ENCODE measurements around the gene LYL1.

Gene LYL1

DNA sequence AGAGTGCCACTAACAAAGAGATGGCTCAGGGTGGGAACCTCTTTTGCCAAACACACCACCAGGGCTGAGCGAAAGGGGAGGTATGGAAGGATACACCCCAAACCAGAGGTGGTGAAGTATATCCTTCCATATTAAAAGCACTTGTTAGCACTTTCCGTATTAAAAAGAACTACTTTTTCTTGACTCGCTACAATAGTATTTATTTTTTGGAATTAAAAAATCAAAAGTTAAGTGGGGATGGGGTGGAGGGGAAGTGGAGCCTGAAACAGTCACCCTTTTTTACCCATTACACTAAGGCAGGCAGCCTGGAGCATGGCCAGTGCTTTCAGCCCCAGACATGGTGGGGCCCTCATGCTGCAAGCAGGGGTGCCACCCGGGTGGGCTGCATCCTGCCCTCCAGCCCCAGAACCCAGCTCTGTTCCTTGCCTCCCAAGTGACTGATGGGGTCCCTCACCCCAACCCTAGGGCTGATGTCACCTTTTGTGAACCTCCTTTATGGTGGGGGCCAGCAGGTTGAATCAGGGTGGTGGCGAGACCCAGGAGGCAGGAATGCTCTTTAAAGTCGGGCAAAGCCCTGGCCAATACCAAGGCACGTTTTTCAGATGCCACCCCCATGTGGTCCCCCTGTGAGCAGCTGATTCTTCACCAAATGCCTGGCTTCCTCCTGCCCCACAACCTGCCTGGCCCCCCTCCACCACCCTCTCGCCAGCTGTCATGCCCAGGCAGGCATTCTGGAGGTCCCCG lies 31.0 kb downstream of the LYL1 start:
- DNase-seq: no peak

DNA sequence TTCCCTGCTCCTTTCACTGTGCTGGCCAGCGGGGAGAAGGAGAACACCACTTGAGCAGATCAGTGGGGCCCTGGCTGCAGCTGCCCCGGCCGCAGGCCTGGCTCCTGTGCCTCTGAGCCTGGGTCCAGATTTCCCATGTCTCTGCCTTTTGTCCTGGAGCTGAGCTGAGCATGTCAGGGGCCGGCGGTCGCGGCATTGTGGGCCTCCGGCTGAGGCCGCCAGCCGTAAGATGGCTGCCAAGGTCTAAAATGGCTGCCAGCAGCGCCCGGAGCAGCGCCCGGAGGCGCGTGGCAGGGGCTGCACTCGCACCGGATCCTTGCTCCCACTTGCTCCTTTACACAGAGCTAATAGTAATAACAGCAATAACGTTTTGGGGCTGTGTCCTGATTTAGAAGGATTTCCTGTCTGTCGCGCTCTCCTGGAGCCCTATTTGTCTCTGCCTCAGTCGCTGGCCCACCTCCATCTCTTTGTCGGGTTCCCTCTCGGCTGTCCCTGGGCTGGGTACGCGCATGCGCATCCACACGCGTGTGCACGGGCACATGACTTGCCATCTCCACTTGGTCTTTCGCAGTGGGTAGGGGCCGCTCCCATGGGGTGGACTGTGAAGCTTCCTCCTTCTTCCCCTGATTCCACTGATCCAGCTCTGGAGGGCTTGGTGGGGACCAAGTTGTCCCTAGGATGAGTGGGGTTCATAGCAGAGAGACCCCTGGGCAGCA lies 32.1 kb downstream of the LYL1 start:
- DNase-seq: no peak

DNA sequence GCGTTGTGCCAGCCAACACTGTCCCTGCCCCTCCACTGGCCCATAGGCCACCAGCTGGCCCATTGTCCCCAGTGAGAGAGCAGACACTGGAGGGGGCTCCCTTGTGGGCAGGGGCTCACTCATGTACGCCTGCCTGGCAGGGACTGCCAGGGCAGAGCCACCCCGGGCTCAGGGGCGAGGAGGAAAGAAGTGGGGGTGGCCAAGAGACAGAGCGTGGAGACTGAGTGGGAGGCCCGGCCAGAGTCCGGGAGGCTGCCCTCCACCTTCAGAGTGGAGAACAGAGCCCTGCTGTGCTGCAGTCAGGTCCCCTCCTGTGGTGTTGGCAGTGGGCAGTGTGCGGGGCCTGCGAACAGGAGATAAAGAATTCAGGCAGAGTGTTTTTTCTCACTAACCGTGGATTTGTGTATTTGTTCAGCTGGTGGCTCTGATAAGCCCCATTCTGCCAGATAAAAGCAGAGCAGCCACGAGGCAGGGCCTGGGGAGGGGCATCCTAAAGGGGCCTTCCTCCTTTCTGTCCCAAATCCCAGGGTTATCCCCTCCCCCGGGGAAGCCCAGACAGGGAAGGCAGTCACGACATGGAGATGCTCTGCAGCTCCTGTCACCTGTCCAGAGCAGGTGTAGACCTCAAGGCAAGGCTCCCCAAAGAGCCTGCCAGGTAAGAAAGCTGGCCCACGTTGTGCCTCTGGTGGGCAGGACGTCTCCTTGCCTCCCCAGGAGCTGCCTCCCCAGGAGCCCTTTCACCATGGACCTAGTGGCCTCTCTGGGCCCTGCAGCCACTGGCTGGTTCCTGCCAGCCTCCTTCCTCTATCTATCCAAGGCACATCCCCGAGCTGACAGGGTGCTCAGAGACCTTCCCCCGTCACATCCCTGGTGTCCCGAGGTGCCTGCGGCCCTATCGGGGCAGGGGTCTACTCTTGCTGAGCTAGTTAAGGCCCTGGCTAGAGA lies 33.0 kb downstream of the LYL1 start:
- no peak for DNase-seq

DNA sequence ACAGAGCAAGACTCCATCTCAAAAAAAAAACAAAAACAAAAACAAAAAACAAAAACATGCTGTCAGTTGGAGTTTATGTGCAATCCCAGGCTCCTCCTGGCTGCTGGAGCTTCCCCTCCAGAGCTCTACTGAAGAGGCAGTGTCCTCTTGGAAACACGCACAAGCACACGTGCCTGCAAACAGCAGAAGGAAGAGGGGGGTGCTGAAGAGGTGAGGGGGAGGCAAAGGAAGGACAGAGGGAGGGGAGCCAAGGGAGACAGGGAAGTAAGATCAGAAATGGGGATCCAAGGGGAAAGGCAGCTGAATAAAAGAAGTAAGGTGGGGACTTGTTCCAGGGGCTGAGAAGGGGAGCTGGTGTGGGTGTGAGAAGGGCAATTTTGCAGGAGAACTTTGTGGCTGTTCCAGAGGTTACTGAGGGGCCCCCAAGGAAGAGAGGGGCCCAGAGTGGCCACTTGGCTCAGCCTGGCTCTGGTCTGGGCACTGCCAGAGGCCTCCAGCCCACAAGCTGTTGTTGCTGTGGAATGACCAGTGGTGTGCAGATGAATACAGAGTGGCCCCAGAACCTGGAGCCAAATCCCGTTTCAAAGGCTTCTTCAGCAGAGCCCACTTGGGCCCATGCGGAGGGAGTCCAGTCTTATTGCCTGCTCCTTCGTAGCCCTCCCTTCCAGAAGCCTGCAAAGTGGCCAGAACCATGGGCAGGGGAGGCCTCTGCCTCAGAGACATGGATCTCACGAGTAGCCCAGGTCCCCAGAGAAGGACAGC lies 34.4 kb downstream of the LYL1 start:
- DNase-seq: no peak

DNA sequence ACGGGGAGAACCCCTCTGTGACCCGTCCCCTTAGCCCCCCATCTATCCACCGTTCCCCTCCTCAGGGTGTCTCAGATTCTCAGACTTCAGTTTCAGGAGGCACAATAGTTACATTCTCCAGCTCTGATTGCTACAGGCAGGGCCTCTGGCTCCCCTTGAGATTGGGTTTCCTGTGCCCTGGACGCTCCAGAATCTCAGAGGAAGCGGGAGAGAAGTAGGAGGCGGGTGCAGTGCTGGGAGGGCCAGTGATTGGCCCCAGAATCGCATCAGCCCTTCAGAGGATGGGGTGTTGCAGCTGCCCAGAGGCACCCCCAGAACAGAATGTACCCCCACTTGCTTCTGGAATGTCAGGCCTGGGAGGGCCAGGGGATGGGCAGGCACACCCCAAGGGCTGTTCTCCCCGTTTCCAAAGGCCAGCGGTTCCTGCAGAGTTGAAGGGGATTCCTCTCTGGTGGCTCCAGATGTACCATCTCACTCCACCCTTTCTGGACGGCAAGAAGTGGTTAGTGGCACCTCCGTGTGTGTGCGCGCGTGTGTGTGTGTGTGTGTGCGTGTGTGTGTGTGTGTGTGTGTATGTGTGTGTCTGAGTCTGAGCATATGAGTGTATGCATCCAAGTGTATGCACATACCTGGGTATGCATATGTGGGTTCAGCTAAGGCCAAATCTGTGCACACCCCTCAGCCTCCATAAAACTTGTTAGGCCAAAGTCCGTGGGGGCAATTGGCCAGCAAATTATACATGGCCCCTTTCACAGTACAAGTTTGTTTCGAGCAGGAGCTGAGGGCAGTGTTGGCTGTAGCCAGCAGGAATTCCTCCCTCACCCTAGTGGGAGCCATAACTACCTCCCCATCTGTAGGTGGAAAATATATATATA lies 35.5 kb downstream of the LYL1 start:
- no peak for DNase-seq

DNA sequence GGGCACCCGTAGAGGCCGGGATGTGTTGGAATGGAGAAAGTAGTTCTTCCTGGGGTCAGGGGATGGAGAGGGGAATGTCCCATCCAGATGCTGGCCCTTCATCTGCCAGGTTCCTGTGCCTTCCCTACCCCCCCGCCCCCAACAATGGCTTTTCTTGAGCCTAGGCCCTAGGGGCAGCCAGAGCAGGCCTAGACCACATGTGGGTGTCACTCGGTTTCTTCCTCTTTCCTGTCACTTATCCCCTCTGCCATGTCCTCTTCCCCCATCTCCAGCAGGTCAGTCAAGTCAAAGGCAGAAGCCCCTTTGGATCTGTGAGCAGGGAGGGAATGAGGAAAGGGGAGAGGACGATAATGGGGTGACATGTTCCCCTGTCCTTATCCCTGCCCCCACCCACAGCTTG lies 36.4 kb downstream of the LYL1 start:
- DNase-seq: no peak

DNA sequence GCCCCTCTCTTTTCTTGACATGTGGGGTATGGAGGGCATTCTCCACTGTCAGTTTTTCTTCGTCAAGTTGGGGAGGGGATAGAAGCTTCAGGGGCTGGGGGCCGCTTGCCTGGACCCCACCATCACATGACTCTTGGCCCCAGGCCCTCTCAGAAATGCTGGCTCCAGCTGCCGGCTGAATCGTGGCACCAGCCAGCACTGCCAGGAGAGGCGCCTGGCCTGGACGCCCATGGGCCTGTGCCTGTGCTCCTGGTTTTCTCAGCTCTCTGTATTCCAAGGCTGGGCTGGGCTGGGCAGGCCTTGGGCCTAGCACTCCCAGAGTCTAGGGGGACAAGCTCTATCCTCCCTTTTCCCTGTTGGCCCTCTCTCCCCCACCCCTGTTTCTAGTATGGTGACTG lies 38.6 kb downstream of the LYL1 start:
- no peak for DNase-seq

DNA sequence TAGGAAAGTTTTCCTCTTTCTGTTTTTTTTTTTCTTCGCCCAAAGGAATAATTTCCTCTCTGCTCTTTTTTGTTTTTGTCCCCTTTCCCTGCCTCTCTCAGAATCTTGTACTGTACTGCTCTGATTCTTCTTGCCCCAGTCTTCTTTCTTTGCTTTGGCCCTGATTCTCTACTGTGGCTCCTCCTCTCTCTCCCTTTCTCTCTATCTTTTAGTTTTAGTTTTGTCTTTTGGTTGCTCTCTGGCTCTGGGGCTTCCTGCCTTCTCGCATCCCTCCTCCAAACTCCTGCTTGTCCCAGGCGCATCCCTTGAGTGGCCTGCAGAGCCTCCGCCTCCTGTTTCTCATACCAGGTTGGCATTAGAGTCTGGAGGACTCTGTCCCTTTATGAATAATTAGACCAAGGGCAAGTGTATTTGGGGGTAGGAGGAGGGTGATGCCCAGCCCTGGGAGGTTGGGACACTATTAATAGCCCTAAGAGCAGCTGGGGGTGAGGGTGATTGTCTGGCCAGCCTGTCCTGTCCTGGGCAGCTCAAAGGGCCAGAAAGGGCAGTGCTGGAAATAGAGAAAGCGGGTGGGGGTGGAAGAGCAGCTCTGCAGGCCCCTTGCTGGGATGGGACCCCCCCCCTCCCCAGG lies 39.1 kb downstream of the LYL1 start:
- no peak for DNase-seq

DNA sequence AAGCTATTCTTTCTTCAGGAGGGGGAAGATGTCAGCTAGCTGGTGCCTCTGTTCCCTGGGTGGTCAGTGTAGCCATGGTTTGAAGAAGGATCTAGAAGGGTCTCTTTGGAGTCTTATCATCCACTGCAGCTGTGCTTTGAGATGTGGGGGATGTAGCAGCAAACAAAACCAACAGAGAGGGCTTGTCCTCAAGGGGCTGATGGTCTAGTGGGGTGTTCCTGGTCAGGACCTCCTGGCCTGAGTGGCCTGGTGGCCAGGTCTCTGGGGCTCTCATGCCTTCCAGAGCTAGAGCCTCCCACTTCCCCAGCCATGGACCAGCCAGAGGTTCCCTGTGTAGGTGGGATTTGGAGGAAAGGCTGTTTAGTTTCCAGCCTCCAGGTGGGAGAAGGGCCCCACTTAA lies 40.3 kb downstream of the LYL1 start:
- no peak for DNase-seq

DNA sequence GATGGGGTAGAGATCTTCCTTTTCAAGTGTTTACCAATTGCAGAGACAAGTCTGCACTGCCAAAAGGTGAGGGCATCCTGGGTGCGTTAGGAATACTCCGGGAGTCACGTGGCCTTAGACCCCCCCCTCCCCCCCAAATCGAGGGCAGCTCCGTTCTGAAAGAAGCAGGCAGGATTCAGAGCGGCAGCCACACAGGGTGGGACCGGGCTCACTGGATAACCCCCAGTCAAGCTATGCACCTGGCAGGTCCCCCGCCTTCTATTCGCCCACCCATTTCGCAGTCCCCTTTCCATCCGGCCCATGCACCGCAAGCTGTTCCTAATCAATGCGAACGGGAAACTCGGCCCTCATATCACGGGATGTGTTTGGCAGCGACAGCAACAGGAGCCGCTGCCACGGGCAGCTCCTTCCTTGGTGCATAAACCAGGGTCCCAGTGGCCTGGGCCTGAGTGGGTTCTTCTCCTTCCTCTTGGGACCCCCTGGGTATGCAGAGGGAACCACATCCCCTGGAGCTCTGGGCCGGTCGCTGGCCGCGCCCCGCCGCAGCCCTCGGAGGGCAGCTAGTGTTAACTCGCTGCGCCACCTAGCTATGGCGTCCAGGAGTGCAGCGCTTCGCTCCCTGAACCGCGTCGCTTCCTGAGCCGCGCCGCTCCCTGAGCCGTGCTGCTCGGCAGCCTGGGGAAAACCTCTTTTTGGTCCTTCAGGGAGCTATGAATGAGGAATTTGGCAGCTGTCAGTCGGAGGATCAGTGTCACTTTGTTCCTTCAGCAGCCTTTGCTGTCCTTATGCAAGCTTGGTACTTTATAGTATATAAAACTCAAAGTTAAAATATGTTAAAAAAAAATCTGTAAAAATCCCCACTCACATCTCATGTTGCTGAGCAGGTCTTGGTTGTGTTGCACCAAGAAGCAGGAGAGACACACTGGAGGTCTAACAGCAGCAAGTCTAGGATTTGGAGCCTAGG lies 41.4 kb downstream of the LYL1 start:
- peak; percentile 86 for DNase-seq

DNA sequence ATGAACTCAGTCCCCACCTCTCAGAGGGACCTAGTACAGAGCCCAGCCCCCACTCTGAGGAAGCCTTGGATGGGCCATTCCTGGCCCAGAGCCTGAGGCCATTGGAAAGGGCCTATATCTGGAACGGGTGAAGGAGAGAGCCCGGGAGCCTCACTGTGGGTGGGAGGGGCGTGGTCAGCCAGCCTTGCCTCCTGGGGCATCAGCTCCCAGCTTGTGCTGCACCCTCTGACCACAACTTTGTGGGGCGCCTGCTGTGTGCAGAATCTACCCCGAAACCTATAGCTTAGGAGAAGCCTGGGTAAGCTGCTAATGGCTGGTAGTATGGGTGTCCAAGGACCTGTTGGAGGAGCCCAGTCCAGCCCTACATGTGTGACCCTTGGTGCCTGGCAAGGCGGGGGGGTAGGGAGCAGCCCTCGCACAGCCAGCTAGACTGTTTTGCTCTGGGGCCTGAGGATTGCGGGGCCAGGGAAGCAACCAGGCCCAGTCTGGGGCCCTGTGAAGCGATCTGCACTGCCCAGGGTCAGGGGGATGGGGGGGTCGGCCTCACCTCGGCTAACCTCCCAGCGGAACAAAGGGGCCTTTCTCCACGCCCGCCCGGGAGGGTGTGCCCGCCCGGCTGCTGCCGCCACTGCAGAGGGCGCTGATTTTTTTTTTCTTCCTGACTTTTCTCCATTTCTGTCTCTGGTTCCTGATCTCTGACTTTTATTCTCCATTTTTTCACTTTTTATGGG lies 42.3 kb downstream of the LYL1 start:
- DNase-seq: peak; percentile 74

DNA sequence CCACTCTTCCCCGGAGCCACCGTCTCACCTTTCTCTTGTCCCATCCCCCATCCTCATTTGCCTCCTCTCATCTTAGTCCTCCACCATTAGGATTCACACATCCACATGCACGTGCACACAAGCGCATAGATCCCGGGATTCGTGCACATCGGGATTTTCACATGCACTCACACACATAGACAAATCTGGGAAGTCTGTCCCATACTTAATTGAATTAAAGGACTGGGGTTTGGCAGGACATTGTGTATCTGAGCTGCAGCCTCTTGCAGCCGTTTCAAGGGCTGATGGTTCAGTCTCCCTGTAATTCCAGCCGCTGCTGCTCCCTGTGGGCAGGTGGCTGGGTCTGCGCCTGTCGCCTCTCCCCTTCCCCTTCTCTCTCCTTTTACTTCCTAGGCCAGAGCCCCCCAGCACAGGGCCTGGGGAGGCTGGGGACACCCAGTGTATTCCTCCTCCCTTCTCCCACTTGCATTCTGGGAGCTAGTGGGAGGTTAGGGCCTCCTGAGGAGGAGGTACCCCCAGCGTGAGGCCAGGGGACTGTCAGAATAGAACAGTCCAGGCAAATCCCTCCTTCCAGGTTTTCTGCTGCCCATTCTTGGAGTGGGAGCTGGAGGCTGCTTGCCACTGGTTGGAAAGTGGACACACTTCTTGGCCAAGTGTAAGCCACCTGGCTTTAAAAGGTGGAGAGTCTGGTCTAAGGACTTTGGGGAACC lies 43.6 kb downstream of the LYL1 start:
- no peak for DNase-seq

DNA sequence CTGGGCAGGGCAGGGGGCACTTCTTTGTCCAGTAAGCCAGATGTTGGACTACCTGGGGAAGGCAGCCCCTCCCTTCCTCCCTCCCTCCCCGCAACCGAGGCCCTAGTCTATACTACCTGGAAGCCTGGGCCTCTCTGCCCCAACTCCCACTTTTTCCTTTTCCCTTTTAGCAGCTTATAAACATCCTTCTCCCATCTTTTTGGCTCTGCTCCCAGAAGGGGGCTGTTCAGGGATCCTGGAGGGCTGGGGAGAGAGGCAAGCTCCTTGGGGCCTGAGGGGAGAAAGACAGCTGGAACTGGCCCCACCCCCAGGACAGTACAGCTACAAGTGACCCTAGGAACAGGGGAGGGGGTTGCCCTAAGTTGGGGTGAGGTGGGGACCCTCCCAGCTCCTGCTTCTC lies 44.9 kb downstream of the LYL1 start:
- DNase-seq: no peak

DNA sequence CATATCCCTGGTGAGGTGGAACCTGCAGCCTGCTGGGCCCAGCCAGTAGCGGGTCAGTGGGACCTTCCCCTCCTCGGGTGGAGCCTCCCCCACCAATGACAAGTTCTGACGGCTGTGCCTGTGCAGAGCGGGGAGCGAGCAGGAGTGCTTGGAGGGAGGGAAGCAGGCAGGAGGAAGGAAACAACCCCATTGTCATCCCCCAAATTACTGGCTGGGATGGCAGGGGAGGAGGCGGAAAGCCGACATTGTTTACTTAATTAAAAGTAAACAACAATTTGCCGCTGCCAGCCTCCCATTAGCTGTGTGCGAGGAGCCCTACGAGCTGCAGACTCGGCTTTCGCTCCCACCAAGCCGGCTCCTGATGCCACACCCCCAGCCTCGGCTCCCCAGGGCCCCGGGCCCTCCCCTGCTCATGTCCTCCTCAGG lies 45.5 kb downstream of the LYL1 start:
- DNase-seq: no peak

DNA sequence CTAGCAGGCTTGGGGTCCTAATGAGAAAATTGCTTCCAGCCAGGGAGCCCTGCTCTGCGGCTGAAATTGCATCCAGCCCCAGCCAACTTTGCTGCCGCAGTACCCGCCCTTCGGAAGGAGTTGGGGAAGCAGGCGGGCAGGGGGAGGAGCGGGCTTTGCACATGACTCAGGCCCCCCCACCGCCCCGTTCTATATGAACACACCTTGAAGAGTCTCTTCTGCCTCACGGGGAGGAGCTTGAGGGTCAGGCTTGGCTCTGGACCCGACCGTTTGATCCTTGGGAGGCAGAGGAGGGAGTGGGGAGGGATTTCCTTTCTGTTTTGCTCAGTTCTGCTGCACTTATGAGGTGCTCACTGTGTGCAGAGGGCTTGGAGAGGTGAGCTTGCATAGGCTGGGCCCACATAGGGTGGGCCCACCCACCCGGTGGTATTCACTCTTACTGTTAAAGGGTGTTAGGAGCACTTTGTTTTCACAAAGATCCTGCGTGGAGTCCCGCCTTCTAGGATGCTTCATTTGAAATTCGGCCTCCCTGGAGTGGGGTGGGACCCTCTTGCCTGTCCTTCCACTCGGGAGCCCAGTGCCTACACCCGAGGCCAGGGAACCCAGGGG lies 46.5 kb downstream of the LYL1 start:
- peak; percentile 92 for DNase-seq

DNA sequence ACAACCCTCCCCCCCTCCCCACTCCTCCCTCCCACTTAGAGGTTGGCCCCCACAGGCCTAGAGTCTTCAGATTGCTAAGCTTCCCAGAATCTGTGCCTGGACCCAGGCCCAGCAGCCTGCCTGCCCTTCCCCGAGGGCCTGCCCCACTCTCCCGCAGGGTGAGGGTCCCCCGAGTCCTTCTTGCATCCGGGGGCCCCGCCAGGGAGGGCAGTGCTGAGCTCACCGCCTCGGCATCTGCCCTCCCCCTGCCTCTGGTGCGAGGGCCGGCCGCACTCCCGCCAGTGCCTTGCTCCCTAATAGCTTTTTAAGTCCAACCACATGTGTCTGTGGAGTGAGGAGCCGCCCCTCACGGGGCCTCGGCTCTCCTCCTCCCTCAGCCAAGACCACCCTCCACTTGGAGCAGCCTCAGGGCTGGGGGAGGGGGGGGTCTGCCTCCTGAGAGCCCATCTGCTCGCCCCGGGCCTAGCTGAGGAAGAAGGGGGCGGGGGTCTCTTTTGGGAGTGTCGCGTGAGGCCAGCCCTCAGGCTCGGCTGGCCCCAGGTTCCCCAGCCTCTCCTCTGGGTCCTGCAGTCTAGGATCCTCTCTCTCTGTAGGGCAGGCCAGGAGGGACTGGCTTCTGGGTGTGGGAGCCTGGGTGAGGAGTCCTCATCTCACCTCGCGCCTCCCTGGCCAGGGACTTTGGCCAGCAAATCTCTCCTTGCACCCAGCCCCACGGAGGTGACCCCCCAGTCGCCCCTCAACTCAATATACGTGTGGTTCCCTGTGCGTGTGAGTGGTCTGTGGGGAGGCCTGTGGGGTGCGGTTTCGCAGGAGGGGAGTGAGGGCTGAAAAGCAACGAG lies 47.2 kb downstream of the LYL1 start:
- DNase-seq: peak; percentile 95

DNA sequence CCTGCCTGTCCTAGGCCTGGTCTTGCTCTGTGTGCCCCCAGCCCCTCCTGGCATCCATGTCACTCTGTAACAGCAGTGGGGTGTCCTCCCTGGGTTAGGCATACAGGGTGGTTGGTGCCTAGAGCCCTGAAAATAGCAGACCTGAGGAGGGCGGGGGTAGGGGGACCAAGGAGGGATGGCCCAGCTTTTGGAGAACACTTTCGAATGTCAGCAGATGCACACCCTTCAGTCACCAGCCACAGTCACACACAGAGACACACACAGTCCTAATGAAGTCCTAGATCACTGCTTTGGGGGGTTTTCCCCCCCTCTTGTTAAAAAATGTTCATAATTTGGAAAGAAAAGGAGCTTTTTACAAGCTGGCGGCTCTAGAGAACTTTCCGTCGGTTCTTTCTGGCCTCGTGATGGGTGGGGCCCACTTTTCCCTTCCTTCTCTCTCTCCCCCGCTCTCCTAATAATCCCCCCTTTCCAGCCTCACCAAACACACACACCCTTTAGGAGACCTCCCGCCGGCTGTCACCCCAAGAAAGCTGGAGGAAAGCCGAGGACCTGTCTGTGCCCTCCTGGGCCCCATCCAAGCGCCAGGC lies 47.9 kb downstream of the LYL1 start:
- no peak for DNase-seq

All from islet precursor cell (in vitro differentiated cells).